GM21526 (cell line): Measurements from ENCODE around the gene PIK3C2B.
A peak's percentile ranks its signal among the peaks of the same experiment; 100 is the strongest.

Source experiments
- ATAC-seq: cut with Tn5 transposase; IDR thresholded peaks from one replicate; pipeline ENCODE4 v1.9.1; 2021; ENCODE audit warnings: moderate library complexity; ENCODE audit not compliant: unreplicated experiment, low FRiP score

PIK3C2B gene

DNA sequence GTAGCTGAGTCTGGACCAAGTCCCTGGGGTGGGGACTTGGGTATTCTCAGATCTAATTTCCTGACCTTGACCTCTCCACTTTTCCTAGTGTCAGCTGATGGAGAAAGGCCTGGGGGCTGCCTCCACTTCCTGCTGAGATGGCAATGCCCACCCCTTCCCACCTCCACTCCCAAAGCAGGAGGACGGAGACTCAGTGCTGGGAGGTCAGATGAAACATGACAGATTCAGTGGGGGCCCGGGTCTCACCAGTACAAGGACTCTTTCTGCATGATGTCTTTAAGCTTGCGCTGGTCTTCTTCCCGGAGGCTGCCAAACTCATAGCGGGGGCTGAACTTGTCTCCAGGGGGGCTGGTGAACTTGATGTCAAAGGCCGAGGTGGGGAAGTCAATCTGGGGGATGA lies 47.4 kb downstream of the PIK3C2B start:
- no peak for ATAC-seq

DNA sequence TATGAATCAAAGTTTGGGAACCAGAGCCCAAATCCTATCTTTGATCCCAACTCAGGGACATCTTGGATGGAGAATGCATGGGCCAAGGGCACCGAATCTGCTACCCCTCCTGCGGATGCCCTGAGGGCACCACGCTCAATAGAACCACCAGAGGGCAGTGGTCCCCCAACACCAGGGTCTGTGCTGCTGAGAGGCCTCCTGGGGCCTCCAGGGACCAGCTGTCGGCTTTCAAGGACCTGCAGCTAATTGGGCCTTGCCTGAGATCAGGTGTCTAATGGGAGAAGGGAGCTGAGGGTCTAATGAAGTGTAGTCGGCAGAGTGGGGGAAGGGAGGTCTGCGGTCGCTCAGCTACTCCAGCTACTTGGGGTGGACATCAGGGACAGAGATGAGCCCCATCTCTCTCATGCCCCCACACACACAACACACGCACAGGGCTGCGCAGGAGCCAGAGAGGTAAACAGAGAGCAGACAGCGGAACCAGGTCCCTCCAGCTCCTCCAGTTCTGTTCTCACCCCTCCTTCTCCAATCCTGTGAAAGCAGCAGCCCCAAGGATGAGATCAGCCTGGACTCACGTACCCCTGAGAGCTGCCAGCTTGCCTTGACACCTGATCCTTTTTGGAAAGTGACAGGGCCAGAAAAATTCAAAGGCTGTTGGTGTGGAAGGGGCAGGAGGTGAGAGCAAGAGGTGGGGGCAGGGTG lies 48.0 kb downstream of the PIK3C2B start:
- ATAC-seq, result no peak

DNA sequence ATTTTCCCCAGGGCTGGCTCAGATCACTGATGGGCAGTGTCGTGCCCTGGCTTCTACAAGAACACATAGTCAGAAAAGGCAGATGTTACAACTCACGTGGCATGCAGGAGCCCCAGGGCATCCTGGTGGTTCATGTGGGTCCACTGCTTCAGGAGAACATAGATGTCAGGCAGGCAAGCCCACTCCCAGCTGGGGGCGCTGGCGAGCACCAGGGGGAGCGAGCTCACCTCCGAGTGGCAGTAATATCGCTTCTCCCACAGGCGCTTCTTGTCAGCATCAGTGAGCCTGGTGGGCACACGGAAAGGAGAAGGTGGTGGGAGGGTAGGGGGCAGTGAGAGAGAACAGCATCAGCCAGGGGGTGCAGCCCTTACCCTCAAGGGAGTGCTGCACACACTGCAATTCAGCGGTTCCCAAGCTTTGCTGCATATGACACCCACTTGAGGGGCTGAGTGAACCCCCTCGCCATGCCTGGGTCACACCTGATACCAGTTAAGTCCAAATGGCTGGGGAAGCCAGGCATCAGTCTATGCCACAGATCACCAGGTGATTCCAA lies 48.7 kb downstream of the PIK3C2B start:
- ATAC-seq, result peak; percentile 46
